COR-L47 (cell line): ENCODE results near the gene MACROD2.
A peak's percentile ranks its signal among the peaks of the same experiment; 100 is the strongest.
"Not testable (repeated sequence)": the region's sequence is repeated elsewhere in the genome, so short reads cannot be mapped to it uniquely, and the experiment has no call there.

Source experiments
- DNase-seq: peaks from one replicate; lab custom pipeline; 2025; lab: John Stamatoyannopoulos, UW

MACROD2 gene

GRCh38 chr20:14918281-14918680 is 923.0 kb downstream of the MACROD2 start:
- no peak for DNase-seq

- DNase-seq, result no peak
Measured at GRCh38 chr20:14918976-14919375, 923.7 kb downstream of the MACROD2 start.

DNA sequence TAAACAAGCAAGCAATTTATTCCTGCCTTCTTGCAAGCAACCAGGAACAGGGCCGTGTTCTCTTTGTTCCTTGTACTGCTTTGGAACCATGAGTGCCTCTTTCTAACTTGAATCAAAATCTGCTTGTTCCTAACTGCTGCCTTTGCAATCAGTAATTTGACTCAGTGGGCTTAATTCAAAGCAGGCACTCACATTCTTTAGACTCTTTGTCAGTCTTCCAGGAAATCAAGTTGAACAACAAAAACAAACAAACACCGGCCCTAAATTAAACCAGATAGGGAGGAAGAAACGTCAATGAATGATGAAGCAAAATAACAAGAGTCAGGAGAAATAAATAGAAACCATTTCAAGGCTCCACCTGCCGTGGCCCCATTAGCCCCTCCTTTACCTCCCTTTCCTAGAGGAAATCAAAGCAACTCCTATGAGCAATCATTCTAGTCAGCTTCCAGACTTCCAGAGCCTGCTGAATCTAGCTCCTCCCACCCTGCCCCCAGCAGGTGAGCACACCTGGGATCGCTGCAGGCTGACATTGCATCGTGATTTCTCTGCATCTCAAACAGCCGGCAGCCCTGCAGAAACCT is 924.3 kb downstream of the MACROD2 start:
- peak; percentile 75 for DNase-seq

- DNase-seq, result peak; percentile 4
Measured at GRCh38 chr20:14921513-14921912, 926.2 kb downstream of the MACROD2 start.

GRCh38 chr20:14922503-14923267 is 927.4 kb downstream of the MACROD2 start:
- DNase-seq, result no peak

GRCh38 chr20:14924433-14924832 is 929.1 kb downstream of the MACROD2 start:
- DNase-seq, result no peak

GRCh38 chr20:14925300-14925699 is 930.0 kb downstream of the MACROD2 start:
- no peak for DNase-seq

DNA sequence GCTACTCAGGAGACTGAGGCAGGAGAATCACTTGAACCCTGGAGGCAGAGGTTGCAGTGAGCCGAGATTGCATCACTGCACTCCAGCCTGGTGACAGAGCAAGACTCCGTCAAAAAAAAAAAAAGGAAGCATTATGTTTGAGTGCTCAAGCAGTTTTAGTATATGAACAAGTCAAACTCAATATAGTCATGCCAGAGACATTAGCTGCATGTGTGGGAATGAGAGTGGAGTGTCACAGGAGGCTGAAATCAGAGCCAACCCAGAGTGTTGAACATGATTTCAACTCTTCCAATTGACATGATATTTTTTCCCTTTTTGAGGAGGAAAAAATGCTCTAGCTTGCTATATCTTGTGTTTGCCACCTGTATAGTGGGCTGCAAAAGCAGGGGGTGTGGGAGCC is 931.1 kb downstream of the MACROD2 start:
- not testable (repeated sequence) for DNase-seq

DNA sequence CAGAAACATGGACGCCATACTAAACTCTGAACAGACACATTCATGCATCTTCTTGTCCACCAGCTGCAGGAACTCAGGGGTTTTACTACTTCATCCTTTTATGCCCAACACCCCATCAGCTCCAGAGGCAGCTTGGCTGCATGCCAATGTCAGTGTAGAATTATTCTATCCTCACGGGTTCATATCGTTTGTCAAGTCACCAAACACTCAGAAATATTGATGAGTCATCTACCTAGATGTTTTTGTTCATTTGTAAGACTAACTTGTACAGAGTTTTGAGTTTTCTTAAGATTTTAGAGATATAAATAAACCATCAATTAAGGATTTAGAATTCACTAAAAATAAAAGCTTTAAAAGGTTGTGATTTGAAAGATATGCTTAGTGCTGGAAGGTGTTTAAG is 932.8 kb downstream of the MACROD2 start:
- DNase-seq, result peak; percentile 51

- DNase-seq, result no peak
Measured at GRCh38 chr20:14929388-14929787, 934.1 kb downstream of the MACROD2 start.

DNA sequence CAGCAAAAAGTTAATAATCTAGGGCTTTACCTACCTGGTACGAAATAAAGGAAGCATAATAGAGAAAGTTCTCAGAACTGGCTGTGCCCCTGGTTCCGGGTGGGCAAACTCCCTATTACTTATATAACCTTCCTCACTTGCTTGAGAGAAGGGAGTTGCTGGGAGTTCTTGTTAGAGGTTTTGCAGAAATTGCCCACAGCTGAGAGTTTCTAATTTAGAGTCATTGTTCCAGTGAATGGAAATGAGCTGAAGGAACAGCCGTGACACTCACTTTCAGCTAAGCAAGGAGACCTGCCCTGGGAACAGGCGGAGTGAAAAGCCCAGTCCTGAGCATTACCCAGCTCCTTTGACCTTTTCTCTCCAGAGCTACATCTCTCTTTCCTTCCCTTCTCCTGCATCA is 936.7 kb downstream of the MACROD2 start:
- no peak for DNase-seq

DNA sequence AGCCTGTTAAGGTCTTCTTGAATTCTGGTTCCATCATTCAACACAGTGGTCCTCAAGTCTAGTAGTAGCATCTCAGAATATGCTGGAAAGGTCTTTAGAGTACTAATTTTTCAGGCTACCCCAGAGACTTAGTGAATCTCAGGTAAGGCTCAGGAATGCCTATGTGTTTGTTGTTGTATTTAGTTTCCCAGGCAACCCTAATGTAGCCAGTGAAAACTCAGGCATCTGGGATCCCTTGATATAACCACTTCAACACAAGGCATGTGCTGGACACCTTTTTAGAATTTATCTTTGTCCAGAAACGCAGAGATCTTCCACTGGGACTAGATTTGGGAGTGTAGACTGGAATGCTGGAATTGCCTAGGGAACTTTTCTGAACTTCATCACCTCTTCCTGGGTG is 940.0 kb downstream of the MACROD2 start:
- DNase-seq, result no peak

DNA sequence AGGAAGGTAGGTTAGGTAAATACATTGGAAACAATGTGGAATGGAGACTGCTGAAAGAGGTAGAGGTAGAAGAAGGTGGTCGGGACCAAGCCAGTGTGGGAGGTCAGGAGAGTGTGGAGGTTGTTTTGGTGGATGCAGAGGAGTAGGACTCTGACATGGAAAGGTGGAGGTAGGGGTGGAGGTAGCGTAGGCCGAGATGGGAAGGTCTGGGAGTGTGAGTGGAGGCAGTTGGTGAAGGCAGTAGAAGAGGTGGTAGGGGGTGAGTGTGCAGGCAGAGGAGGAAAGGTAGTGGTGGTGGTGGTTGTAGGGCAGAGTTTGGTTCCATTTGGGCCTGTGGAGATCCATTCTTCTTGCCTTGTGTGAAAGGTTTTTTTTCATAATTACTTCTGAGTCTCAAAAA is 941.7 kb downstream of the MACROD2 start:
- DNase-seq, result no peak

- no peak for DNase-seq
Measured at GRCh38 chr20:14937846-14938245, 942.5 kb downstream of the MACROD2 start.

- DNase-seq, result no peak
Measured at GRCh38 chr20:14947536-14947935, 952.2 kb downstream of the MACROD2 start.

DNA sequence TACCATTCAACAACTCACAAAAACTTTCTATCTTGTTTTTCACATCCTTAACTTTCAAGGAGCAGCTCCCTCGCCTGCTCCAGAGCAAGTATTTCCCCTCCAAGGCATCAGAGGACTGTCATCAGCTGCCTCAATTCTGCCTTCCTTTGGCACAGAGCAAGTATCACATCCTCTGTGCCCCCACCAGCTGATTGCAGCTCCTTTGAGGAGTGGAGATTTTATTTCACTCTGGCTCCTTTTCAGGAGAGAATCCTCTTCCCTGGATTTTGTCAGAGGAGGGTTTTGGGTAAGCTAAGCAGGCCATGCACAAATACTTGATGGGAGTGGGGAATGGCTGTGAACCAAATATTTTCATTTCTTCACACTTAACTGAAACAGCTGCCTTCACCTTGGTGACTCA is 952.6 kb downstream of the MACROD2 start:
- no peak for DNase-seq

DNA sequence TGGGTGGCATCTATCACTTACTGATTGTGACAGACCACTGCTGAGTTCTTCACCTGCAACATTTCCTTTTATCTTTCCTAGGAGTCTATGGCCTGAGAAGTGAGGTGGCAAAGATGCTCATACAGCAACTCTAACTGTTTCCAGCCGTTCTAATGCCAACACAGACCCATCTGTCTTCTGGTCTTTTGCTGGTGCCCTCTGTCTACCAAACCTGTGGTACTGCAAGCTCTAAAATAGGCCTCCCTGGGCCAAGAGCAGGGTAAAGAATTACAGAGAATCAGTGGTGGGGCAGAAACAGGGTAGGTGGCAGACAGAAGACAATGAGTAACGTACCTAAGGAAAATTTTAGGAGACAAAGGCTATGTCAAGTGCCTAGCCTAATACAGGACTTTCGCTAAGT is 953.1 kb downstream of the MACROD2 start:
- DNase-seq, result no peak

GRCh38 chr20:14950633-14951032 is 955.3 kb downstream of the MACROD2 start:
- no peak for DNase-seq

DNA sequence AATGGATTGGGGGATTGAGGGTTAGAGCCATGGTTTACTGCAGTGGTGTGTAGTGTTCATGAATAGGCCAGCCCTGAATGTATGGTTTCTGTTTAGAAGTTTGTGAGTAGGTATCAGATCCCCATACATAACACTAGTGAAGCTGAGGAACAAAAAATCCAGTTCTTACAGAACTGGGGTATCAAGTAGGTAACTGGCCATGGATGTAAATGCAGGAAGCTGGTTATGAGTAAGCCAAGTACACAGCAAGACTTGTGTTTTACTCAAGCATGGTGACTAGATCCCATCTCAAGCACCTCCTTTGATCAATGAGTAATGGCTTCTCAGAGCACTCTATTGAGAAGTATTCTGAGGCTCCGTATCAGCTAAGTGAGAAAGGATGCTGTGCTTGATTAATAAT is 955.8 kb downstream of the MACROD2 start:
- DNase-seq, result no peak

GRCh38 chr20:14951707-14952418 is 956.5 kb downstream of the MACROD2 start:
- no peak for DNase-seq

DNA sequence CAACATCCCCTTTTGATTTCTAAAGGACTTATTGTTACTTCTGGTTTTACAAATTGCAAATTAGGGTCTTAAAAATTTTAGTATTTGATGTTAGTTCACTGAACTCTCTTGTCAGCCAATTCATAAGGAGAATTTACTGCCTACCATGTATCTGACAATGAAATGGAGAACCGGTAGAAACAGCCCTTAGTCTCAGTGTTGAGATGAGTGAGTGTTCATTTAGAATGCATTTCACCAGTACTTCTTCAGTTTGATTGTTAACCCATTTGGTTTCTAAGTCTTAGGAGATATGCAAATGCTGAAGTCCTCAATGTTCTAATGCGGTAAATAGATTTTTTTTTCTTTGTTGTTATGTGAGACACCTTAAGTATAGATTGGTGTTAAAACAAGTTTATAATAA is 958.4 kb downstream of the MACROD2 start:
- no peak for DNase-seq

DNA sequence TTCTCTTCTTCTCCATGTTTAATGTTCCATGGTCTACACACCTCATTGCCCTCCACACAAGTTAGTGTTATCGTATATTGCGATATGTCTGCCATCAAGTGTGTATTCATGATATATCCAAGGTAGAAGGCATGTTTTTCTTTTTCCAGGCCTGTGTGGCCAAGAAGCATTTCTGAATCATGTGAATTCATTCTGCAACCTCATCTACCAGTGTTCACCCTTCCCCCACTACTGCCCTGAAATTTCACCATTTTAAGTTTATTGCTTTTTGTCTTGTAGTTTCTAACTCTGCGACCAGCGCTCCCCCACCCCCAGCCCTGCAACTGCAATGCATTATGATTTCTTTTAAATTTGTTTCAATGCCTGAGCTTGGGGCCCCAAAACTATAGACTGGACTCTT is 960.1 kb downstream of the MACROD2 start:
- no peak for DNase-seq

GRCh38 chr20:14956026-14956425 is 960.7 kb downstream of the MACROD2 start:
- no peak for DNase-seq
